ENCODE results near the gene TSGA10IP.

Gene TSGA10IP

DNA sequence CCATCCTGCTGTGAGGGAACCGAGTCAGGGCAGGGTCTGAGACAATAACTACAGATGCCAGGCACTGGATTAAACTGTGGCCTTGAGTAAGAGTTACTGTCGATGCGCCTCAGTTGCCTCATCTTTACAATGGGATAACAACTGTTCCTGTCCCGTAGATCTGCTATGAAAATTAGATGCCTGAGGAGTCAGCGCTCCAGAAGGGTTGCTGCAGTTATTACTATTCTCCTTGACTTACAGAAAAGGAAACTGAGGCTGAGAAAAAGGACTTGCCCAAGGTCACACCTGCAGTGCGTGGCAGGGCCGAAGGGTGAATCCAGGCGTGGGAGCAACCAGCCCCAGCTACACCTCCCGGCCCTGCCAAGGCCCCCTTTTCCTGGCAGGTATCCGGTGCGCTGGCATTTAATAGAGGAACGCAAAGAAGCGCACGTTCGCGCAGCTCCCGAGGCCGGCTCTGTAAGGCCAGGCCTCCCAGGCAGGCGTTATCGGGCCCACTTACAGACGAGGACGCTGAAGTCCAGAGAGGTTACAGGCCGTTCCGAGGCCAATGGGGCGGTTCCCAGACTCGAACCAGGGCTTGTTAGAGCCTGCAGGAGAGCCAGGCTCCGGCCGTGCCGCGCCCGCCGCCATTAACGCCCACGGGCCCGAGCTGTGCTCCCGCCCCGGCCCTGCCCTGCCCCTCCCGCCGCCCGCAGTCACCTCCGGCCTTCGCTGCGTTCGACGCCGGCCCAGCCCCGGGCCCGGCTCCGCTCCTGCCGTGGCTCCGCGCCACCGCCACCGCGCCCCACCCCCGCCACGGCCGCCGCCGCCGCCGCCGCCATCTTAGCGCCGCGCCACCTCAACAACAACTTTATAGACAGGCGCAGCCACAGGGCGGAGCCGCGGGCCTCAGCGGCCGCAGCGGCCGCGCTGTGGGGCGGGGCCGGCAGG, 26.8 kb upstream of the TSGA10IP start, which contains the start of gene C11orf68:
Gene C11orf68, minus strand, starts transcription at position 852 of the 930 bp plus-strand sequence. Its CDS starts 31 bp downstream, at position 821.
- no peak for DNase-seq (ENCODE audit: low spot score)

DNA sequence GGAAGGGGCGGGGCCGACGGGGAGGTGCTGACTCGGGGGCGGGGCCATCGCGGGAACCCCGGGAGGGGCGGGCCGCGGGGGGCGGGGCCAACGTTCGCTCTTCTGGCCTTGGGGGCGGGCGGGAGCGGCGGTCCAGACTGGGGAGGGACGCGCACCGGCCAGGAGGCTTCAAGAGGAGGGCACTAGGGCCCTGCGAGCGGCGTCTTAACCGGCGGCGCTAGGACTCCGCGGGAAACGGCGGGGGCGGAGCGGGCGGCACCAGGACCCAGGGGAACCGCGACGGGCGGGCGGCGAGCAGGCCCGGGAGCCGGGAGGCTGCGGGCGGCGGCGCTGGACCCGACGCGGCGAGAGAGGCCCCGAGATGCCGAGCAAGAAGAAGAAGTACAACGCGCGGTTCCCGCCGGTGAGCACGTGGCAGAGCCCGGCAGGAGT, 26.1 kb upstream of the TSGA10IP start, which contains the start of gene DRAP1:
Gene DRAP1, plus strand, starts transcription at position 286 of the 432 bp plus-strand sequence. Its CDS starts 76 bp downstream, at position 362.
- DNase-seq (ENCODE audit: low spot score) = peak; percentile 100

DNA sequence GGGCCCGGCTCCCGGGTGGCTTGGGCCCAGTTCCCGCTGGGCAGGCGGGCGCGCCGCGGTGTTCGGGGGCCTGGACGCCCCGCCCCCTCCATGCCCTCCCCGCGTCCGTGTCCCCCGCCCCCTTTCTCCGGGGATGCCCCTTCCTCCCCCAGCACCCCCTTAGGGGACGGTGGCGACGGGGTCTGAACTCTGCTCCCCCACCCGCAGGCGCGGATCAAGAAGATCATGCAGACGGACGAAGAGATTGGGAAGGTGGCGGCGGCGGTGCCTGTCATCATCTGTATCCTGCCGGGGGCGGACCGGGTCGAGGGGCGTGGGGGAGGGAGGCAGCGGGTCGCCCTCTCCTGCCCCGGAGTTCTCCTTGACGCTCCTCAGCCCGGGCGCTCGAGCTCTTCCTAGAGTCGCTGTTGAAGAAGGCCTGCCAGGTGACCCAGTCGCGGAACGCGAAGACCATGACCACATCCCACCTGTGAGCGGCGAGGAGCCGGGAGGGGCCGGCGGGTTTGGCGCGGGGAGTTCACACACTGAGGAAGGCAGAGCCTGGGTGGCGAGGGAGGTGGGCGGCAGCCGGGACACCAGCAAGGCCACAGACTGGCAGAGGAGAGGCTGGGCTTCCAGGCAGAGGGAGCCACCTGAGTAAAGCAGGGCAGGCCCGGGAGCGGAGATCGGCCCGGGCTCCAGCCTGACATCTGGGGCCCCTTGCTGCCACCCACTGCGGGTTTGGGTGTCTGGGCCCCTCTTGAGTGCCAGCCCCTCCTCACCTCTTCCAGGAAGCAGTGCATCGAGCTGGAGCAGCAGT, 25.5 kb upstream of the TSGA10IP start:
- DNase-seq (ENCODE audit: low spot score) = peak; percentile 78

DNA sequence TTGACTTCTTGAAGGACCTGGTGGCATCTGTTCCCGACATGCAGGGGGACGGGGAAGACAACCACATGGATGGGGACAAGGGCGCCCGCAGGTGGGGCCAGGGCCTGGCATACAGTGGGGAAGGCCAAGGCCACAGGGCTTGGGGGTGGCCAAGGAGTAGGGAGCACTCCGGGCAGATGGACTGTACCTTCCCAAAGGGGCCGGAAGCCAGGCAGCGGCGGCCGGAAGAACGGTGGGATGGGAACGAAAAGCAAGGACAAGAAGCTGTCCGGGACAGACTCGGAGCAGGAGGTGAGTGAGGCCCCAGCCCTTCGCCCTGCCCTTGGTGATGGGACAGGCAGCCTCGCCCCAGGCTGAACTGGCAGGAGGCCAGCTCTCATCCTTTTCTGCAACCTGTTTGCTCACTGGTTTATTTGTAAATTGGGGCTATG, 24.9 kb upstream of the TSGA10IP start:
- DNase-seq (ENCODE audit: low spot score) = no peak

DNA sequence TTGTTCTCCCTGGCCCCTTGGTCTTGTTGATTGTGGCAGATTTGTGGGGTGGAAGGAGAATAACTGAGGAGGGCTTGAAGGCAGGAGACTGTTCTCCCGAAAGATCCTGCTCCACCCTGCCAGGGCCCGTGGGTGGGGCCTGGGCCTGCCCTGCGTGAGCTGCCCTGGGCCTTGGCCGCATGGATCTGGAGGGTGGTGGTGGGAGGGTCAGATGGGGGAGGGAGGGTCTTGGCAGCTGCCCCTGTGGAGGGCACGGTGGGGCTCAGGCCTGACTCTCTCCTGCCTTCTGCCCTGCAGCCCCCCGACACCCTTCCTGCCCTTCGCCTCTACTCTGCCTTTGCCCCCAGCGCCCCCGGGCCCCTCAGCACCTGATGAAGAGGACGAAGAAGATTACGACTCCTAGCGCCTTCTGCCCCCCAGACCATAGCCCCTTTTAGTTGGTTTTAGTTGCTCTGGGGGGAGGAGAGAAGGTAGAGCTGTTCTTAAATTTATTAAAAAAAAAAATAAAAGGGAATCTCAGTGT, 24.2 kb upstream of the TSGA10IP start:
- DNase-seq (ENCODE audit: low spot score) = no peak

DNA sequence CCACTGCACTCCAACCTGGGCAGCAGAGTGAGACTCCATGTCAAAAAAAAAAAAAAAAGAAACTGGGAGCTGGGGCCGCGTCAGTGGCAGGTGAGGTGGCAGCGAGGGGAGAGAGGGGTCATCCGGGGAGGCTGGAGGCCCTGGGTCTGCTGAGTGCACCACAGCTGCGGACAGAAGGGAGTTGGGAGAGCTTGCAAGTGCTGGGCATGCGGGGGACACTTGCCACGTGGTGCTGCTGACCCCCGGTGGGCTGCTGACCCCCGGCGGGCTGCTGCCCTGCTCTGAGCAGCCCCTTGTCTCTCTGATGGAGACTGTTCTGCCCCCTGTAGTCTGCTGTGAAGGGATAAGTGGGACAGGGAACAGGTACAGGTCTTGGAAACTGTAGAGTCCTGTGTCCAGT, 23.4 kb upstream of the TSGA10IP start:
- DNase-seq (ENCODE audit: low spot score) = no peak

DNA sequence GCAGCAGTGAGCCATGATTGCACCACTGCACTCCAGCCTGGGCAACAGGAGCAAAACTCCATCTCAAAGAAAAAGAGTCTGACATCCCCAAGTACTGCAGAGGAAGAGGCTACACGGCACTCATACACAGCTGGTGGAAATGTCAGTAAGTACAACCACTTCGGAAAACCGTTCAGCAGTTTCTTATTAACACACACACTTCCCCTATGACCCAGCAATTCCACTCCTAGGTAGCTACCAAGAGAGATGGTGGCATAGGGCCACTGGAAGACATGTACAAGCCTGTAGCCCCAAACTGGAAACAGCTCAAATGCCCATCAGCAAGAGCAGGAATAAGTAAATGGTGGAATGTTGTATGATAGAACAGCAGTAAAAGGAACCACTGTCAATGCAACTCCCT, 22.7 kb upstream of the TSGA10IP start:
- no peak for DNase-seq (ENCODE audit: low spot score)

DNA sequence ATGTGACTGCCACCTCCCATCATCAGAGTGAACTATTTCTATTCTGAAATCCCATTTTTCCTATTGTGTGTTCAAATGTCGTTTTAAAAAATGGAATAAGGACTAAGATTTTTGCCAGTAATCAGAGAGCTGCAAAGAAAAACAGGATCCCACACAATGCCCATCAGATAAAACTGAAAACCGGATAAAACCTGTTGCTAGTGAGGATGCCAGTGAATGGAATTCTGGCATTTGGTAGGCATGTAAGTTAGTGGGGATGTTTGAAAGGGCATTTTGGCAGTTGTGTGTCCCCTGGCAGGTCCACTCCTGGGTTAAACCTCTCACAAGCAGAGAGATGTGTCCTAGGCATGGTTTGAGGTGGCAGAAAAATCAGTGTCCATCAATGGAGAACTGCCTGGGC, 19.9 kb upstream of the TSGA10IP start:
- no peak for DNase-seq (ENCODE audit: low spot score)

DNA sequence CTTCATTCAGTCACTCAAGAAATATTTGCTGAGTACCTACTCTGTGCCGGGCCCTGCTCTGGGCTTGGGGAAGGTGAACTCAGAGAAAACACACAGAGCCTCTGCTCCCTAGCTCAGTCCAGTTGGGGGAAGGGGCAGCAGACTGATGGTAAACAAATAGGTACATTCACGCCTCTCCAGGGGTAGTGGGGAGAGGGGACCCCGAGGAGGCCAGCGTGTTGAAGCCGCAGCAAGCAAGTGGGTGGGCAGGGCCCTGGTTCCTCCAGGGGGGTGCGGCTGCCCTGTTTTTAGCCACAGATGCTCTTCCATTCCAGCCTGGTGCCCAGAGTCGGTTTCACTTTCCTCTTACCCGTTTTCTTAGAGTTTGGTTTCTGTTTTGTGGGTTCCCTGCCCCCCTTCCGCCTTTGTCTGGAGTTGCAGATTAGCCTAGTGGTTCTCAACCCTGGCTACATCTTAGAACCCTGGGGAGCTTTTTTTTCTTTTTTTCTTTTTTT, 17.3 kb upstream of the TSGA10IP start:
- DNase-seq (ENCODE audit: low spot score) = no peak

DNA sequence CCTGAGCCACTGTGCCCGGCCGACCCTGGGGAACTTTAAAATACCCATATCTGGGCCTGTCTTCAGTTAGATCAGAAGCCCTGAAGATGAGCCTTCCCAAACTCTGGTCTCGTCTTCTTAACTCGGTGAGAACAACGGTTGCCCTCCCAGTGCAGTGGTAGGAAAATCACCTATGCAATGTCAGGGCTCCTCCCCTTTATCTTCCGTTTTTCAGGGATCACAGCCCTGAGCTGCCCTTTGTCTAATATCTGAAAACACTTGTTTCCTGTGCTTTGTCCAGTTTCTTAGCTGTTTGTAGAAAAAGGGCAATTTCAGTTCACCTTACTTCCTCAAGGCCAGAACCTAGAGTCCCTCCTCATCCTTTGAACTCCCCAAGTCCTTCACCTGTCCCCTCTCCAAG, 16.6 kb upstream of the TSGA10IP start:
- no peak for DNase-seq (ENCODE audit: low spot score)

DNA sequence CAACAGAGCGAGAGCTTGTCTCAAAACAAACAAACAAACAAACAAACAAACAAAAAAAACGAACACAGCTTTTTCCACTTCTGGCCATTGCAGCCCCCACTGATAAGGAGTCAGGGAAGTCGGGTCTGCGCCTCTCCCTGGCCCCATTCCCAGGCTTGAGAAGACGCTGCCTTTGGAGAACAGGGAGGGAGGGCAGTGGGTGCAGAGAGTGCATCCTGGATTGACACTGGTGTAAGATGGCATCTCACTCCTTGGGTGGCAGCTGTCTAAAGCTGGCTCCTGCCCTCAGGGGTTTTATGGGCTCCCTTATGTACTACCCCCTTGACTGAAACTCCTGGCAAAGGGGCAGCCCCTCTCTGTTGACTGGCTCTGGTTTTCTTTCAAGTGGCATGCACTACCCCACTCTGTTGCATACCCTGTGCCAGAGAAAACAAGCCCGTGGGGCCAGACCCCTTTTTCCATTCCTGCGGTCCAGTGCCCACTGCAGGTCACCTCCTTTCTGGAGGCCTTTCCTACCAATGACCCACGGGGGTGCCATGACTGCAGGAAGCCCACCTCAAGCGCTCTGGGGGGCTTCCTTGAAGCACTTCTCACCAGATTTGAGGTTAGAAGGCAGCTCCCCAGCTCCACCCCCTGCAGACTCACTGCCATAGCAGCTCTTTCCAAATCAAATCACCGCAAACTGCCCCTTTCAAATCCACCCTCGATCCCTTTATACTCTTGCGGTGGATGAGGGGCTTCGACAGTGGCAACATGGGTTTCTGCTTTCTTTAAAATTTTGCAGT, 13.3 kb upstream of the TSGA10IP start:
- no peak for DNase-seq (ENCODE audit: low spot score)

DNA sequence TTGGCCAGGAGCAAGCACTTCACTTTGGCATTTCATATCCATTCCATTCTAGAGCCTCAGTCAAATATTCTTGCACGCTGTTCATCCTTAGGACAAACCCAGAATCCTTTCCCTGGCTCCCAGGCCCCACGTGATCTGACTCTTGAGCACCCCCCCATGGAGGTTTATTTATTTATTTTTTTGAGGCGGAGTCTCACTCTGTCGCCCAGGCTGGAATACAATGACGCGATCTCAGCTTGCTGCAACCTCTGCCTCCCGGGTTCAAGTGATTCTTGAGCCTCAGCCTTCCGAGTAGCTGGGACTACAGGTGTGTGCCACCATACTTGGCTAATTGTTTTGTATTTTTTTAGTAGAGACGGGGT, 12.7 kb upstream of the TSGA10IP start:
- peak; percentile 56 for DNase-seq (ENCODE audit: low spot score)

DNA sequence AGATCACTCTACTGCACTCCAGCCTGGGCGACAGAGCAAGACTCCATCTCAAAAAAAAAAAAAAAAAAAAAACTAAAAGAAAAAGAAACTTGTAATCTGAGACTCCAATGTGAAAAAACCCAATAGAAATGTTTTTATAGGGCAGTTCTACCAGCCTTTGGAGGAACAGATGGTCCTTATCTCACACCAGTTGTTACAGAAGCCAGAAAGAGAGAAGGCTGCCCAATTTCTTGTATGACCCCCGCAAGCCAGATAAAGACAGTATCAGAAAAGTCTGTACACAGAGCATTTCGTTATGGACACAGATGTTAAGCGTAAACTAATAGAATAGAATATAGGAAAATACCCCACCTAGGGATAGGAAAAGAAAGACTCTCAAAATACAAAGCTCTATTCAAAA, 11.3 kb upstream of the TSGA10IP start:
- no peak for DNase-seq (ENCODE audit: low spot score)

DNA sequence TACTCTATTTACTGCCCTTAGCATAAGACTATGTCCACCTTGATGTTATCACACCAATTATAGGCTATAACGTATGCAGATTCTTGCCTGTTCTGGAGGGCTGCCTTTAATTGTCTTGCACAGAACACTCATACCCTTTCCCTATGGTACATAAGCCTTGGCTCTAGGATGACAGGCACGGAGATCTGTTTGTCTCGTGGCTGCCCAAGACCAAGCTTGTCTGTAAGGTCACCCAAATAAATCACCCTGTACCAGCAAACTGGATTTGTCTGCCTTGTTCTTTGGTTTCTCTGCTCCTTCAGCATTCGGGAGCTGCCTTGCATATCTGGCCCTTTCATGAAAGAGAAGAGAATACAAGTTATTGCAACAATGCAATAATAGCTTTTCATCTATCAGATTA, 7.5 kb upstream of the TSGA10IP start:
- DNase-seq (ENCODE audit: low spot score) = no peak

DNA sequence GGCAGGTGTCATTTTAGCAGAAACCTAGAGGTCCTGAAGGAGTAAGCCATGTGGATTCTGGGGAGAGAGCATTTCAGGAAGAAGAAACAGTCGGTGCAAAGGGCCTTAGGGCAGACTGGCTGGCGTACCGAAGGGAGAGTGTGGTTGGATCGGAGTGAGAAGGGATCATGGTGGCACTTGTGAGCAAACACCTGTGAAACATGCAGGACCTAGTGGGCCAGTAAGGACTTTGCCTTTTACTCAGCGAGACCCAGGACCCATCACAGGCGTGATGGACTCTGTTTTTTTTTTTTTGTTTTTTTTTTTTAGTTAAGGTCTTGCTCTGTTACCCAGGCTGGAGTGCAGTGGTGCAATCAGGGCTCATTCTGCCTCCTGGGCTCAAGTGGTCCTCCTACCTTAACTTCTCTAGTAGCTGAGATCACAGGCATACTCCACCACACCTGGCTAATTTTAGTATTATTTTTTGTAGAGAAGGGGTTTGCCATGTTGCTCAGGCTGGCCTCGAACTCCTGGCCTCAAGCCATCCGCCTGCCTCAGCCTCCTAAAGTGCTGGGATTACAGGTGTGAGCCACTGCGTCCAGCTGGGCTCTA, 3.5 kb upstream of the TSGA10IP start:
- no peak for DNase-seq (ENCODE audit: low spot score)

DNA sequence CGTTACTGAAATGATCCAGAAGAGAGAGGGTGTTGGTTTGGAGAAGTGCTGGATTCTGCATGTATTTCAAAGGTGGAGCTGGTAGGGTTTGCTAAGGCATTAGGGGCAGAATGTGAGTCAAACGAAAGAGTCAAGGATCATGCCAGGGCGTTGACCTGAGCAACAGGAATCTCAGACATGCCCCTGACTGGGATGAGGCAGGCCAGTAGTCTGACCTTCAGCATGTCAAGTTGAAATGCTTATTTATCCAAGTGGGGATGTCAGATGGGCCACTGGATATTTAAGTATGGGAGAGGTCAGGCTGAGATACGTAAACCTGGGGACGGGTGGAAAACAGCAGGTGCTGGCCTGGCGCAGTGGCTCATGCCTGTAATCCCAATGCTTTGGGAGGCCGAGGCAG, 2.7 kb upstream of the TSGA10IP start:
- no peak for DNase-seq (ENCODE audit: low spot score)

DNA sequence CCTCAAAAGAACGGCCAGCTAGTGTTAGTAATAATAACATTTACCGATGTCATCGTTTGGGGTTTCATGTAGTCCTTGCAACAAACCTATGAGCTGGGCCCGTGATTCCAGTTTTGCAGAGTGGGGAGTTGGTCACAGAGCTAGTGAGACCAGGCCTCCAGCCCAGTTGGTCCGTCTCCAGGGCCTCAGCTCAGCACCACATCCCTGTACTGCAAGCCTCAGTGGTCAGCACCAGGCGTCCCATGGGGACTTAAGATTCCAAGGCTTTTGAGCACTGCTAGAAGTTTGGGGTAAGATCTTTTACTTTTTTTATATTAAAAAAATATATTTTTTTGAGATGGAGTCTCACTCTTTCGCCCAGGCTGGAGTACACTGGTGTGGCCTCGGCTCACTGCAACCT, 1.1 kb upstream of the TSGA10IP start:
- no peak for DNase-seq (ENCODE audit: low spot score)

DNA sequence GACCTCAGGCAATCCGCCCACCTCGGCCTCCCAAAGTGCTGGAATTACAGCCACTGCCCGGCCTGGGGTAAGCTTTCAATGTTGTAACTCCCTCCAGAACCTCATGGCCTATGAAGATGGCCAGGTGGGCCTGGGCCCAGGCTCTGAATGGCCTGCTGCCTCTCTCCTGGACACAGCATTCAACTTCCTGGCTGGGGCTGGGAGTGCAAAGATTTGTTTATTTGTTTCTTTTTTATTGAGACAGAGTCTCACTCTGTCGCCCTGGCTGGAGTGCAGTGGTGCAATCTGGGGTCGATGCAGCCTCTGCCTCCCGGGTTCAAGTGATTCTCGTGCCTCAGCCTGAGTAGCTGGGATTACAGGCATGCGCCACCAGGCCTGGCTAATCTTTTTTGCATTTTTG, 513 bp upstream of the TSGA10IP start:
- DNase-seq (ENCODE audit: low spot score) = no peak

DNA sequence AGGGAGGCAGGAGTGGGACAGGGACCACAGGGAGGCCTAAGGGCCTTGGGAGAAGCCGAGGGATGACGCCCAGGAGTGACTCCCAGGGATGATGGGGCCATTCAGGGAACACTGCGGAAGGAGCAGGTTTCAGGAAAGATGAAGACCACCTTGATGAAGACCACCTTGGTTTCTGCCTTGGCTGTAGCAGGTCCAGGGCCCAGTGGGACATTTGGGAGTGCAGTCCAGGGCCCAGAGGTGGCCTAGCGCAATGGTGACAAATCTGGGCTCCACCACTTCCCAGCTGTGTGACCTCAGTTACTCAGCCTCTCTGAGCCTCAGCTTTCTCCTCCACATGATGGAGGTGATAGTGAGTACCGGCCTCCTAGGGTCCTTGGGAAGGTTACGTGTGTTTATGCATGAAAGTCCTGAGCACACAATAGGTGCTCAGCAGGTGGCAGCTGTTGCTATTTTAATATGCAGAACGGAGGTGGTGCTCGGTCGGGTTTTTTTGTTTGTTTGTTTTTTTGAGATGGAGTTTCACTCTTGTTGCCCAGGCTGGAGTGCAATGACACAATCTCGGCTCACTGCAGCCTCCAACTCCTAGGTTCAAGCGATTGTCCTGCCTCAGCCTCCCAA, 770 bp downstream of the TSGA10IP start:
- DNase-seq (ENCODE audit: low spot score) = no peak

DNA sequence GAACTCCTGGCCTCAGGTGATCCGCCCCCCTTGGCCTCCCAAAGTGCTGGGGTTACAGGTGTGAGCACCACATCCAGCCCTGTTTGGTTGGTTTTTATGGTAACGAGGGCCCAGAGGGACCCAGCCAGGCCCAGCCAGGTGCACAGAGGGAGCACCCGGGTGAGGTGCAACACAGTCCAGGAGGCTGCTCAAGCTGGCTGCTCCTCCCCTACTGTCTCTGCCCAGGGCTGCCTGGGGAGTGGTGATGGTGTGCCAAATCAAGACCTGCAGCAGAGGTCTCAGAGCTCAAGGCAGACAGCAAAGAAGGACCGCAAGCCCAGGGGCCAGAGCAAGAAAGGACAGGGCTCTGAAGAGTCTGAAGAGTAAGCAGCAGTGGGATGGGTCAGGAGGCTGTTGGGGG, 1.4 kb downstream of the TSGA10IP start:
- no peak for DNase-seq (ENCODE audit: low spot score)

DNA sequence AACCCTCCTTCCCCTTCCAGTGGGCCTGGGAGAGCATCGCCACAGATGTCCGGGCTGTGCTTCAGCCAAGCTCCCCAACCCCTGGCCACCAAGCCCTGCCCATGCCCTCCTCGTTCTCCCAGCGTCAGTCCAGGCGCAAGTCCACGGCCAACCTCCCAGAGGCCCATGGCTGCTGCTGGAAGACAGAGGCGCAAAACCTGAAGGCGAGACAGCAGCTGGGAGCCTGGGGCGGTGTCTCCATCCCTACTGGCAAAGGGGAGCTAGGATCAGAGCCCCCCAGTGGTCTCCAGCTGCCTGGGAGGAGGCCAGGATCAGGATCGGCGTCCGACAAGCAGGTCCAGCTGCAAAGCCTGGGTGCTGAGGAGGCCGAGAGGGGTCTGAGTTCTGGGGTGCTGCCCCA, 1.9 kb downstream of the TSGA10IP start:
- no peak for DNase-seq (ENCODE audit: low spot score)
